Thyroid gland (tissue), 4 donors: Measurements from ENCODE around the gene FNDC5.

ENCODE experiments used
- CTCF ChIP-seq, 6 experiments: fragments of 200-600 bp in 3 of 6; fragments of 450-650 bp in 3 of 6; sonication (generic) in 3 of 6; IDR thresholded peaks; one replicate each; pipeline ENCODE4 v1.5.1; 2016 to 2019; ENCODE audit warnings: antibody characterized with exemption in 6 of 6, mild to moderate bottlenecking in 2 of 6, inconsistent platforms in 1 of 6, moderate library complexity in 1 of 6
- POLR2A ChIP-seq, 2 donors: fragments of 450-650 bp; IDR thresholded peaks; one replicate each; pipeline ENCODE4 v1.6.1; 2017; ENCODE audit warnings: antibody characterized with exemption in 2 of 2, mild to moderate bottlenecking in 2 of 2, moderate library complexity in 1 of 2

GRCh38 chr1:32893198-32894018 lies 22.7 kb upstream of the FNDC5 start:
- TF ChIP-seq CTCF (IDR thresholded peaks at IDR 0.05) (no peak), POLR2A (IDR thresholded peaks at IDR 0.05) (no peak)
